ENCODE results near the gene MAGI1.

- TF ChIP-seq CTCF (IDR thresholded peaks at IDR 0.05; ENCODE audit: insufficient read depth, low read length) (no peak), GABPA (IDR thresholded peaks at IDR 0.05; ENCODE audit: low read depth) (no peak), POLR2AphosphoS5 (IDR thresholded peaks at IDR 0.05; ENCODE audit: low read depth) (no peak)
Measured at GRCh38 chr3:65728138-65728537, 310.6 kb downstream of the MAGI1 start.

Measured in HL-60 (cell line).